T-helper 9 cell (primary cell): ENCODE results near the gene RBM17.
"Not testable (repeated sequence)": the region's sequence is repeated elsewhere in the genome, so short reads cannot be mapped to it uniquely, and the experiment has no call there.

Experiments used
- DNase-seq: peaks from one replicate; pipeline ENCODE4 v3.0.0-alpha.2; 2020

Gene RBM17

GRCh38 chr10:6114299-6114698 lies 25.5 kb downstream of the RBM17 start:
- no peak for DNase-seq

GRCh38 chr10:6114805-6115341 lies 26.0 kb downstream of the RBM17 start:
- no peak for DNase-seq

- DNase-seq: no peak
Measured at GRCh38 chr10:6115411-6115810, 26.6 kb downstream of the RBM17 start.

- DNase-seq: no peak
Measured at GRCh38 chr10:6115824-6116350, 27.1 kb downstream of the RBM17 start.

- no peak for DNase-seq
Measured at GRCh38 chr10:6116806-6117205, 28.0 kb downstream of the RBM17 start.

GRCh38 chr10:6117711-6118110 lies 28.9 kb downstream of the RBM17 start:
- no peak for DNase-seq

- no peak for DNase-seq
Measured at GRCh38 chr10:6119423-6119822, 30.6 kb downstream of the RBM17 start.

GRCh38 chr10:6119962-6120361 lies 31.1 kb downstream of the RBM17 start:
- DNase-seq: no peak

GRCh38 chr10:6120691-6121090 lies 31.9 kb downstream of the RBM17 start:
- DNase-seq: no peak

GRCh38 chr10:6121146-6121545 lies 32.3 kb downstream of the RBM17 start:
- DNase-seq: no peak

GRCh38 chr10:6123532-6123931 lies 34.7 kb downstream of the RBM17 start:
- DNase-seq: no peak

- no peak for DNase-seq
Measured at GRCh38 chr10:6124666-6125065, 35.8 kb downstream of the RBM17 start.

GRCh38 chr10:6127461-6127860 lies 38.6 kb downstream of the RBM17 start:
- not testable (repeated sequence) for DNase-seq

GRCh38 chr10:6128087-6128486 lies 39.3 kb downstream of the RBM17 start:
- no peak for DNase-seq

GRCh38 chr10:6128591-6129251 lies 39.9 kb downstream of the RBM17 start:
- DNase-seq: no peak

GRCh38 chr10:6130848-6131470 lies 42.1 kb downstream of the RBM17 start:
- no peak for DNase-seq

- no peak for DNase-seq
Measured at GRCh38 chr10:6133331-6134098, 44.7 kb downstream of the RBM17 start.

- DNase-seq: no peak
Measured at GRCh38 chr10:6134099-6134823, 45.4 kb downstream of the RBM17 start.

GRCh38 chr10:6135039-6135438 lies 46.2 kb downstream of the RBM17 start:
- DNase-seq: no peak

- DNase-seq: no peak
Measured at GRCh38 chr10:6135589-6136168, 46.8 kb downstream of the RBM17 start.

- DNase-seq: no peak
Measured at GRCh38 chr10:6136215-6137201, 47.7 kb downstream of the RBM17 start.
